ENCODE measurements around the gene C1QTNF9. TPM values are rescaled to one million over a fixed set of nuclear protein-coding genes. Genes with fewer than 3 reads are reported as not detected.
"Not testable (repeated sequence)": the region's sequence is repeated elsewhere in the genome, so short reads cannot be mapped to it uniquely, and the experiment has no call there.

Gene C1QTNF9
- total RNA-seq, 2 donors from 2014 or later, result not detected

- ATAC-seq (replicated peaks), result no peak
- H3K36me3 Mint-ChIP-seq (ENCODE audit: low read depth), result no peaks in the 10 kb centered on the region
- peaks cover 33% of the 10 kb centered on the region for H3K27me3 Mint-ChIP-seq
- no peaks in the 10 kb centered on the region for H3K9me3 Mint-ChIP-seq
- no peaks in the 10 kb centered on the region for H3K4me1 Mint-ChIP-seq
- no peak overlapping the region for H3K27ac Mint-ChIP-seq
- no peak overlapping the region for H3K4me3 Mint-ChIP-seq
Observed at GRCh38 chr13:24323036-24323738, 13.8 kb downstream of the C1QTNF9 start.

GRCh38 chr13:24323739-24324075 lies 14.3 kb downstream of the C1QTNF9 start:
- no peak for ATAC-seq (replicated peaks)
- H3K4me3 Mint-ChIP-seq, result no peak overlapping the region
- H3K4me1 Mint-ChIP-seq, result no peaks in the 10 kb centered on the region
- no peaks in the 10 kb centered on the region for H3K36me3 Mint-ChIP-seq (ENCODE audit: low read depth)
- H3K27me3 Mint-ChIP-seq, result peaks cover 37% of the 10 kb centered on the region
- no peaks in the 10 kb centered on the region for H3K9me3 Mint-ChIP-seq
- no peak overlapping the region for H3K27ac Mint-ChIP-seq

GRCh38 chr13:24327598-24327997 lies 18.2 kb downstream of the C1QTNF9 start:
- peaks cover 41% of the 10 kb centered on the region for H3K27me3 Mint-ChIP-seq
- not testable (repeated sequence) for H3K4me1 Mint-ChIP-seq; H3K9me3 Mint-ChIP-seq; ATAC-seq (replicated peaks); H3K36me3 Mint-ChIP-seq (ENCODE audit: low read depth); H3K4me3 Mint-ChIP-seq; H3K27ac Mint-ChIP-seq

GRCh38 chr13:24328145-24328544 lies 18.8 kb downstream of the C1QTNF9 start:
- no peaks in the 10 kb centered on the region for H3K4me1 Mint-ChIP-seq
- H3K27me3 Mint-ChIP-seq, result peaks cover 39% of the 10 kb centered on the region
- H3K36me3 Mint-ChIP-seq (ENCODE audit: low read depth), result no peaks in the 10 kb centered on the region
- no peak for ATAC-seq (replicated peaks)
- no peak overlapping the region for H3K27ac Mint-ChIP-seq
- no peaks in the 10 kb centered on the region for H3K9me3 Mint-ChIP-seq
- H3K4me3 Mint-ChIP-seq, result no peak overlapping the region

GRCh38 chr13:24338721-24339120 lies 29.3 kb downstream of the C1QTNF9 start:
- peaks cover 11% of the 10 kb centered on the region for H3K27me3 Mint-ChIP-seq
- H3K4me3 Mint-ChIP-seq, result no peak overlapping the region
- H3K9me3 Mint-ChIP-seq, result no peaks in the 10 kb centered on the region
- no peaks in the 10 kb centered on the region for H3K36me3 Mint-ChIP-seq (ENCODE audit: low read depth)
- H3K4me1 Mint-ChIP-seq, result no peaks in the 10 kb centered on the region
- no peak for ATAC-seq (replicated peaks)
- H3K27ac Mint-ChIP-seq, result no peak overlapping the region

GRCh38 chr13:24339937-24340607 lies 30.7 kb downstream of the C1QTNF9 start:
- no peak for ATAC-seq (replicated peaks)
- H3K9me3 Mint-ChIP-seq, result no peaks in the 10 kb centered on the region
- peaks cover 7% of the 10 kb centered on the region for H3K27me3 Mint-ChIP-seq
- no peaks in the 10 kb centered on the region for H3K36me3 Mint-ChIP-seq (ENCODE audit: low read depth)
- H3K27ac Mint-ChIP-seq, result no peak overlapping the region
- no peaks in the 10 kb centered on the region for H3K4me1 Mint-ChIP-seq
- no peak overlapping the region for H3K4me3 Mint-ChIP-seq

- H3K9me3 Mint-ChIP-seq, result no peaks in the 10 kb centered on the region
- no peak overlapping the region for H3K27ac Mint-ChIP-seq
- H3K27me3 Mint-ChIP-seq, result peaks cover 7% of the 10 kb centered on the region
- no peak for ATAC-seq (replicated peaks)
- H3K4me3 Mint-ChIP-seq, result no peak overlapping the region
- H3K4me1 Mint-ChIP-seq, result no peaks in the 10 kb centered on the region
- H3K36me3 Mint-ChIP-seq (ENCODE audit: low read depth), result no peaks in the 10 kb centered on the region
Observed at GRCh38 chr13:24340608-24340955, 31.2 kb downstream of the C1QTNF9 start.

GRCh38 chr13:24341439-24341838 lies 32.1 kb downstream of the C1QTNF9 start:
- no peaks in the 10 kb centered on the region for H3K36me3 Mint-ChIP-seq (ENCODE audit: low read depth)
- H3K4me1 Mint-ChIP-seq, result no peaks in the 10 kb centered on the region
- ATAC-seq (replicated peaks), result peak; percentile 40
- H3K9me3 Mint-ChIP-seq, result no peaks in the 10 kb centered on the region
- H3K27me3 Mint-ChIP-seq, result peaks cover 7% of the 10 kb centered on the region
- no peak overlapping the region for H3K27ac Mint-ChIP-seq
- no peak overlapping the region for H3K4me3 Mint-ChIP-seq

GRCh38 chr13:24348385-24348784 lies 39.0 kb downstream of the C1QTNF9 start:
- Mint-ChIP-seq H3K4me1 (no peaks in the 10 kb centered on the region), H3K27ac (no peak overlapping the region), H3K4me3 (no peak overlapping the region), H3K27me3 (peaks cover 3% of the 10 kb centered on the region), H3K36me3 (ENCODE audit: low read depth) (no peaks in the 10 kb centered on the region), H3K9me3 (no peaks in the 10 kb centered on the region)
- no peak for ATAC-seq (replicated peaks)

GRCh38 chr13:24348797-24349515 lies 39.6 kb downstream of the C1QTNF9 start:
- peaks cover 1% of the 10 kb centered on the region for H3K27me3 Mint-ChIP-seq
- H3K9me3 Mint-ChIP-seq, result no peaks in the 10 kb centered on the region
- no peak overlapping the region for H3K4me3 Mint-ChIP-seq
- H3K4me1 Mint-ChIP-seq, result no peaks in the 10 kb centered on the region
- no peak for ATAC-seq (replicated peaks)
- no peak overlapping the region for H3K27ac Mint-ChIP-seq
- H3K36me3 Mint-ChIP-seq (ENCODE audit: low read depth), result no peaks in the 10 kb centered on the region

GRCh38 chr13:24349778-24350664 lies 40.6 kb downstream of the C1QTNF9 start:
- not testable (repeated sequence) for H3K9me3 Mint-ChIP-seq; ATAC-seq (replicated peaks)

GRCh38 chr13:24351423-24351822 lies 42.0 kb downstream of the C1QTNF9 start:
- no peaks in the 10 kb centered on the region for H3K9me3 Mint-ChIP-seq
- H3K36me3 Mint-ChIP-seq (ENCODE audit: low read depth), result no peaks in the 10 kb centered on the region
- no peaks in the 10 kb centered on the region for H3K4me1 Mint-ChIP-seq
- H3K27ac Mint-ChIP-seq, result no peak overlapping the region
- no peak for ATAC-seq (replicated peaks)
- no peak overlapping the region for H3K4me3 Mint-ChIP-seq
- H3K27me3 Mint-ChIP-seq, result no peaks in the 10 kb centered on the region

More at GRCh38 chr13:24349778-24350664, 40.6 kb downstream of the C1QTNF9 start:
- not testable (repeated sequence) for H3K27ac Mint-ChIP-seq; H3K4me1 Mint-ChIP-seq; H3K36me3 Mint-ChIP-seq (ENCODE audit: low read depth); H3K27me3 Mint-ChIP-seq; H3K4me3 Mint-ChIP-seq

- Mint-ChIP-seq H3K4me3 (no peak overlapping the region), H3K9me3 (no peaks in the 10 kb centered on the region), H3K27ac (no peak overlapping the region), H3K4me1 (no peaks in the 10 kb centered on the region), H3K27me3 (no peaks in the 10 kb centered on the region), H3K36me3 (ENCODE audit: low read depth) (no peaks in the 10 kb centered on the region)
- ATAC-seq (replicated peaks), result no peak
Observed at GRCh38 chr13:24353736-24354135, 44.4 kb downstream of the C1QTNF9 start.

- no peaks in the 10 kb centered on the region for H3K4me1 Mint-ChIP-seq
- no peaks in the 10 kb centered on the region for H3K36me3 Mint-ChIP-seq (ENCODE audit: low read depth)
- H3K9me3 Mint-ChIP-seq, result no peaks in the 10 kb centered on the region
- no peak for ATAC-seq (replicated peaks)
- no peak overlapping the region for H3K4me3 Mint-ChIP-seq
- no peaks in the 10 kb centered on the region for H3K27me3 Mint-ChIP-seq
- no peak overlapping the region for H3K27ac Mint-ChIP-seq
Observed at GRCh38 chr13:24355103-24355502, 45.7 kb downstream of the C1QTNF9 start.

Measured in activated T-helper 17 cell treated with anti-CD3 and anti-CD28 coated beads, Interleukin-2, amount 50 U/mL, for 72 hours (primary cell).